IPS DF 6.9 (cell line): ENCODE measurements around the gene CDK18.

Source experiments
- DNase-seq: peaks from one replicate; pipeline ENCODE4 v3.0.0-alpha.2; 2013; ENCODE audit warnings: low read depth, low spot score
- H3K27ac ChIP-seq: one replicate; pipeline ENCODE4 v1.5.1; 2013; ENCODE audit warnings: low read length, control low read depth
- H3K27me3 ChIP-seq: 2 replicates; pipeline ENCODE4 v1.6.1; 2013; ENCODE audit warnings: mild to moderate bottlenecking, low read length; ENCODE audit not compliant: control insufficient read depth, insufficient read depth
- H3K36me3 ChIP-seq: 2 replicates; pipeline ENCODE4 v1.6.1; 2013; ENCODE audit warnings: low read length; ENCODE audit not compliant: control insufficient read depth, insufficient read depth
- H3K4me1 ChIP-seq: 2 replicates; pipeline ENCODE4 v1.6.1; 2013; ENCODE audit warnings: low read length; ENCODE audit not compliant: control insufficient read depth, insufficient read depth
- H3K4me3 ChIP-seq: 2 replicates; pipeline ENCODE4 v1.5.1; 2013; ENCODE audit warnings: mild to moderate bottlenecking, low read length
- H3K9me3 ChIP-seq: 2 replicates; pipeline ENCODE4 v1.6.1; 2013; ENCODE audit warnings: low read length, inconsistent platforms; ENCODE audit not compliant: control insufficient read depth, insufficient read depth
- WGBS: extraction: QIAGEN DNeasy Blood & Tissue Kit; methylation state at CpG from one replicate; pipeline ENCODE4 v1.1.7; 2013; ENCODE audit warnings: mixed read lengths, missing lambda C conversion rate; ENCODE audit not compliant: insufficient read length, insufficient coverage; 5-methylcytosine and 5-hydroxymethylcytosine counted together

Gene CDK18

DNA sequence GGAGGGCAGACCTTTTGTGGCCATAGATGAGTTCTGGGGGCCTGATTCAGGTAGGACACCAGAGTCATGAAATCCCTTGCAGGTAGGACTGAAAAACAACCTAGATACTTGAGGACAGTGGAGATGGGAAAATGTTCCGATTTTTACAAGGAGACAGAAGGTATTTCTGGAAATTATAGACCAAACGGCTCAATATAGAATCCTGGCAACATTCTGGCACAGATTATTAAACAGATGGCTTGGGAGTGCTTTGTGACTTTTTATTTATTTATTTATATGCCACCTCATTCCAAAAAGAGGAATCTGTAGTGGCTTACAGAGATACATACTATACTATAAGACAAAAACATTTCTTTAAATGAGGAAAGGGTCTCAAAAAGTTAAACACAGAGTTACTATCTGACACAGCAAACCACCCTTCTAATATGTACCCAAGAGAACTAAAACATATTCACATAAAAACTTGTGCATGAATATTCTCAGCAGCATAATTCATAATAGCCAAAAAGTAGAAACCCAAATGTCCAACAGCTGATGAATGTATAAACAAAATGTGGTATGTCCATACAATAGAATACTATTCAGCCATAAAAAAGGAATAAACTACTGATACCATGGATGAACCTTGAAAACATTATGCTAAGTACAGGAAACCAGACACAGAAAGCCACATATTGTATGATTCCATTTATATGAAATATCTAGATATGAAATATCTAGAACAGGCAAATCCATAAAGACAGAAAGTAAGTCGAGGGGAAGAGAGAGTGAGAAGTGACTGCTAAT lies 49.8 kb downstream of the CDK18 start:
- no peak overlapping the region for H3K27ac ChIP-seq
- H3K27me3 ChIP-seq = no peaks in the 10 kb centered on the region
- no peak for DNase-seq
- no CpG with 5 or more reads among the region's 3 CpGs for WGBS
- H3K4me3 ChIP-seq = no peak overlapping the region
- no peaks in the 10 kb centered on the region for H3K36me3 ChIP-seq
- no peaks in the 10 kb centered on the region for H3K9me3 ChIP-seq
- H3K4me1 ChIP-seq = no peaks in the 10 kb centered on the region

DNA sequence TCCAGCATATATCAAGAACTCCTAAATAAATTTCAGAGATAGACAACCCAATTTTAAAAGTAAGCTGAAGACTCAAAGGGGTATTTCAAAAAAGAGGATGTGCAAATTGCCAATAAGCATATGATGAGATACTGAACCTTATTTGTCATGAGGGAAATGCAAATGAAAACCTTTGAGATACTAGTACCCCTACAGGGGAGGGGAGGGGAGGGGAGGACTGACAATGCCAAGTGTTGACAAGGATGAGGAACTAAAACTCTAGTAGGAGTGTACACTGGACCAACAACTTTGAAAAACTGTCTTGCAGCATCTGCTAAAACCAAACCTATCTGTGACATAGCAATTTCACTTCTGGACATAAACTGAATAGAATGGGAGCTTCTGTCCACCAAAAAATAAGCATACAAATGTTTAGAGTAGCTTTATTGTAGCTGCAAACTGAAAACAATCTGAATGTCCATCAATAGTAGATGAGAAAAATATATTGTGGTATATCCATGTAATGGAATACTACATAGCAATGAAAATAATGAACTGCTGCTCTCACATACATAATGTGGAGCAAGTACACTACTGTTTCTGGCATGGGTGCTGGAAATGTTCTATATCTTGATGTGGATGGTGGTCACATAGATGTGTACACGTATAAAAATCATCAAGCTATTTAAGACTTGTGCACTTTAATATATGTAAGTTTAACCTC lies 57.2 kb downstream of the CDK18 start:
- no peak overlapping the region for H3K27ac ChIP-seq
- peaks cover 1% of the 10 kb centered on the region; the same call in 1 of the 2 replicates for H3K4me1 ChIP-seq
- DNase-seq = no peak
- no CpG with 5 or more reads among the region's 1 CpG for WGBS
- H3K4me3 ChIP-seq = no peak overlapping the region
- H3K9me3 ChIP-seq = no peaks in the 10 kb centered on the region
- H3K27me3 ChIP-seq = 0 out of 2 replicates have a peak, but pooled peaks cover 1% of the 10 kb centered on the region
- no peaks in the 10 kb centered on the region for H3K36me3 ChIP-seq

DNA sequence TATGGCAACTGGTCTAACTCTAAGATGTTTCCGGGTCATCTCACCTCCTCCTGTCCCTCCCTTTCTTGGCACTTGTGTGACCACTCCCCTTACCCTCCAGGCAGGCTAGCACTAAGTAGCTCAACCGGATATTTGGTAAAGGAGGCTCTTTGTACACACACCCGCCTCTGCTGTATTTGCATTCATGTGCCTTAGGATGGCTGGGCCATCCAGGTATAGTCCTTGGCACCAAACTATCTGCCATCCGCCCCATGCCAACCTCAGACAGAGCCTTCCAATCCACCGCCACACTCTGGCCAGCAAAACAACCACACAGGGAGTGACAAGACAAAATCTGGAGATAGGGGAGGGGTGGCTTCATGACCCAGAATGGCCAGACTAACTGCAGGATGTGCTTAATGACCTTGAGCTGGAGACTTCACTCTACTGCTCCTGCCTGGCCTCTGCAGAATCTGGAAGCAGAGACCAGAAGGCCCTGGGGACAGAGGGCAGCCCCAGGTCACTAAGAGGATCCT lies 59.5 kb downstream of the CDK18 start:
- no peak for DNase-seq
- no peak overlapping the region for H3K27ac ChIP-seq
- H3K36me3 ChIP-seq = no peaks in the 10 kb centered on the region
- peaks cover 1% of the 10 kb centered on the region; the same call in 1 of the 2 replicates for H3K4me1 ChIP-seq
- no CpG with 5 or more reads among the region's 5 CpGs for WGBS
- H3K4me3 ChIP-seq = no peak overlapping the region
- H3K9me3 ChIP-seq = no peaks in the 10 kb centered on the region
- H3K27me3 ChIP-seq = peaks cover 17% of the 10 kb centered on the region

DNA sequence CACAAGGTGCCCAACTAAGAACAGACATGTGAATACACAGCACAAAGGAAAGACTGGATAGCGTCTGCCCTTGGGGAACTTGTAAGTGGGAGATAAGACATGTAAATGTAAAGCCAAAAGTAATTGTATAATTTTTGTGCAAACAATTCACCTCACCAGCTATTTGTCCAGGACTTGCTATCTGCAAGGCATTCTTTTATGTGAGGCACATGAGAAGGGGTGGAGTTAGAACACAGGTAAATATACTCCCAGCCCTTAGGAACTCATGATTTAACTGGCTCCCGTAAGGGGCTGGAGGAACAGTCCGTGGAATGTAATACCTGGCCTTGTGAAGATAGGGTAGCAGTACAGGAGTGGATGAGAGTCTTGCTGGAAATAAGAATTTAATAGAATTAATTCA lies 61.3 kb downstream of the CDK18 start:
- no peak for DNase-seq
- peaks cover 28% of the 10 kb centered on the region for H3K27me3 ChIP-seq
- no peak overlapping the region for H3K27ac ChIP-seq
- WGBS = no CpG with 5 or more reads among the region's 3 CpGs
- H3K4me3 ChIP-seq = no peak overlapping the region
- H3K36me3 ChIP-seq = no peaks in the 10 kb centered on the region
- no peaks in the 10 kb centered on the region for H3K9me3 ChIP-seq
- peaks cover 1% of the 10 kb centered on the region; the same call in 1 of the 2 replicates for H3K4me1 ChIP-seq

DNA sequence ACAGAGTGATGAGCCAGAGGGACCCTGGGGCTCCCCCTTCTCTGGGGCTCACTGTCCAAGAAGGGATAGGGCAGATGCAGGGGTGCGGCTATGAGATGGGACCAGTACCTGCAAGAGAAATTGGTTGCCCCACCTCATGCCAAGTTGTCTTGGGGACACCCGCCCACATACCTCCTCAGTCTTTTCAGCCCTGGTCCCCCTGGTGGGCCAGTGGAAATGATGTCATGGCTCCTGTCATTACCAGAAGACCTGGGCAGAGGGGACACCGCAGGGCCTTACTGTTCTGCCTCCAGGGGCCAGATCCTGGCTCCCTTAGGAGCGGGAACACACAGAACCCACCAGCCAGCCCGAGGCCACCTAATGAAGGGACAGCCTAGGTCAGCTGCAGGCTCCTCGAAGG lies 63.2 kb downstream of the CDK18 start:
- H3K27me3 ChIP-seq = peaks cover 31% of the 10 kb centered on the region
- no peak for DNase-seq
- no peaks in the 10 kb centered on the region for H3K36me3 ChIP-seq
- H3K4me1 ChIP-seq = peaks cover 3% of the 10 kb centered on the region; the same call in 1 of the 2 replicates
- no CpG with 5 or more reads among the region's 6 CpGs for WGBS
- H3K27ac ChIP-seq = no peak overlapping the region
- H3K9me3 ChIP-seq = no peaks in the 10 kb centered on the region
- H3K4me3 ChIP-seq = no peak overlapping the region

DNA sequence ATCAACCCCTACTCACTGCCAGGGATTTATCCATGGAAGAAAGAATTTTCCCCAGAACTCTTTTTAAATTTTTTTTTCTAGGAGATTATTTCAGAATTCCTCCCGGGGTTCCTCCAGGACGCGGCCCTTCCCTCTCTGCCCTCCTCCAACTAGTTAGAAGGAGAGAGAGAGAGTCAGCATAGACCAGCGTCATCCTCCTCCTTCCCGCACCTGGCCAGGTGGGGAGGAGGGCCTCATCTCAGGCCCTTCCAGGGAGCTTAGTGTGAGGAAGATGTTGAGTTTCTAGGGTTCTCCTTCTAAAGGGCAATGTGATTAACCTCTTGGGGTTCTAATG lies 63.6 kb downstream of the CDK18 start:
- peaks cover 3% of the 10 kb centered on the region; the same call in 1 of the 2 replicates for H3K4me1 ChIP-seq
- no peaks in the 10 kb centered on the region for H3K36me3 ChIP-seq
- H3K27ac ChIP-seq = no peak overlapping the region
- H3K27me3 ChIP-seq = peaks cover 31% of the 10 kb centered on the region
- no peaks in the 10 kb centered on the region for H3K9me3 ChIP-seq
- no peak overlapping the region for H3K4me3 ChIP-seq
- no CpG with 5 or more reads among the region's 5 CpGs for WGBS
- no peak for DNase-seq

DNA sequence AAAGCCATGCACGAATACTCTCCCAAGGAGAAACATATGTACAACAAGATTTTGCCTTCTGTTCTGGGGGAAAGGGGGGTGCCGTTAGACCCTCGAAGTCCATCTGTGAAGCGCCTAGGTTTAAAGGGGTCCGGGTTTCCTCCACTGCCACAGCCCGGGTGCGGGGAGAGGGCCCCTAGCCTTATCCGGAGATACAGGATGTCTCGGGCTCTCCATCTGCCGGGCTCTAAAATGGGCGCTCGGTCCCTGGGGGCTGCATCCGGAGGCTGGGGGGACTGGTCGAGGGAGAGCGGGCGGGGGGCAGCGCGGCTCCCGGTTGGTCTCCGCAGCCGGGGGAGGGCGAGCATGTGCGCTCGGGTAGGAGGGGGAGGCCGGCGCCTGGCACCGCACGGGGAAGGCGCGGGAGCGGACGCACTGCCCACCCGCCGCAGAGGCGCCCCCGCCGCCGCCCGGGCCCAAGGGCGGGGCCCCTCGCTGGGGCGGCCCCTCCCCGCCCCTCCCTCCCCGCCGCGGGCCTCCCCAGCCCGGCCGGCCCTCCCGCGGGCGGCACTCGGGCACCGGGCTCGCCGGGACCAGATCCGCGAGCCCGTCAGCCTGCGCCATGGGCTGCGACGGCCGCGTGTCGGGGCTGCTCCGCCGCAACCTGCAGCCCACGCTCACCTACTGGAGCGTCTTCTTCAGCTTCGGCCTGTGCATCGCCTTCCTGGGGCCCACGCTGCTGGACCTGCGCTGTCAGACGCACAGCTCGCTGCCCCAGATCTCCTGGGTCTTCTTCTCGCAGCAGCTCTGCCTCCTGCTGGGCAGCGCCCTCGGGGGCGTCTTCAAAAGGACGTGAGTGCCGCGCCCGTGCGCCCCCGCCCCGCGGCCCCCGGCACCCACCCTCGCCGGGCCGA lies 64.2 kb downstream of the CDK18 start:
- H3K27ac ChIP-seq = no peak overlapping the region
- no peak for DNase-seq
- peaks cover 31% of the 10 kb centered on the region for H3K27me3 ChIP-seq
- peak overlapping the region; percentile 17; the same call in 1 of the 2 replicates for H3K4me3 ChIP-seq
- no peaks in the 10 kb centered on the region for H3K36me3 ChIP-seq
- WGBS = no CpG with 5 or more reads among the region's 90 CpGs
- peaks cover 3% of the 10 kb centered on the region; the same call in 1 of the 2 replicates for H3K4me1 ChIP-seq
- H3K9me3 ChIP-seq = no peaks in the 10 kb centered on the region

DNA sequence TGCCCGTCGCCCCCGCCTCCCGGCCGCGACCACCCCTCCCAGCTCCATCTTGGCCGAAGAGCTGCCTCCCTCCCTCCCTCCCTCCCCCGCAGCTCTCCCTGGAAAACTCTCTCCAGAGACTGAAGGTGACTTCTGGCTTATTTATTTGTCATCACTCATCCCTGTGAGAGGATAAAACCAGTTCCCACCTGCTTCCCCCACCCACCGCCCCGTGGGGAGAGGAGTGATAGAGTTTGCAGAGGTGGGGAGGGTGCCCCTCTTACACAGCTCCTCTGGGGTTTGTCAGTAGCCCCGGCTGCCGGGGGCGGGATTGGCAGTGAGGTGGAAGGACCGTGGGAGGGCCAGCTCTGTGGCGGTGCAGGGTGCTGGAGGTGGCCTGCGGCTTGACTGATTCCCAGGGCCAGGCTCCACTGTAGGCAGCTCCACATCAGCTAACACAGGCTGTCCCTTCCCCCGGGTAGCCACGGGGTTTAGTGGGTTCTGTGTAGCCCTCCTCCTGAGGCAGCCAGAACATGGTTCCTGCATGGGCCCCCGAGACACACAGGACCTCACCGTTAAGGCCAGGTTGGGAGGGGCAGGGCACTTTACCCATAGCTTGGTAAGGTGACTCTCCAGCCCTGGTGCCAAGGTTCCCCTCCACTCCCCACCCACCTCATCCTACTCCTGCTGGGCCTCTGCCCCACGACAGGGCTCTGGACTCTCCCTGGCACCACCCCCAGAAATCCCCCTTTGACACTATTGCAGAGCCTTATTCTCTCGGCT lies 65.1 kb downstream of the CDK18 start:
- Histone ChIP-seq H3K36me3 (no peaks in the 10 kb centered on the region), H3K27ac (no peak overlapping the region), H3K4me3 (no peak overlapping the region; the same call in 1 of the 2 replicates), H3K4me1 (0 out of 2 replicates have a peak, but pooled peaks cover 1% of the 10 kb centered on the region), H3K9me3 (no peaks in the 10 kb centered on the region), H3K27me3 (peaks cover 31% of the 10 kb centered on the region)
- no peak for DNase-seq
- WGBS = no CpG with 5 or more reads among the region's 22 CpGs

DNA sequence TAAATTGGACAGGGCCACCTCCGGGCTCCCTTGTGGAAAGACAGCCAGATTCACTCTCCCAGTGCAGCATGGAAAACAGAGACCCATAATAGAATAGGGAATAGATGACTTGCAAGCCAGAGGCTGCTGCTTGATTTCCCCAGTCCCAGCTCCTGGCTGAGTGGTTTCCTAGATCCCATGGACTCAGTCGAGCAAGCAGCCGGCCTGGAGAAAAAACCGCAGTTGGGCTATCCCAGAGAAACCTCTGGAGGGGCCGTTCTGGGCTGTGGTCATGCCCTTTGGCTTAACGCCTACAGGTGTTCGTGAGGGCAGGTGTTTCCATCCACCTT lies 65.7 kb downstream of the CDK18 start:
- Histone ChIP-seq H3K4me1 (0 out of 2 replicates have a peak, but pooled peaks cover 1% of the 10 kb centered on the region), H3K27ac (no peak overlapping the region), H3K9me3 (no peaks in the 10 kb centered on the region), H3K4me3 (no peak overlapping the region), H3K27me3 (peaks cover 31% of the 10 kb centered on the region), H3K36me3 (no peaks in the 10 kb centered on the region)
- no CpG with 5 or more reads among the region's 7 CpGs for WGBS
- no peak for DNase-seq
